ENCODE results near the gene QSOX2.

Gene QSOX2

GRCh38 chr9:136233411-136233810 is 12.2 kb downstream of the QSOX2 start:
- no peak for TF ChIP-seq CTCF (IDR thresholded peaks at IDR 0.05; ENCODE audit: borderline replicate concordance, insufficient read depth, low read depth, low read length)
- no peak overlapping the region for H3K4me3 ChIP-seq (ENCODE audit: low read depth, low read length)

DNA sequence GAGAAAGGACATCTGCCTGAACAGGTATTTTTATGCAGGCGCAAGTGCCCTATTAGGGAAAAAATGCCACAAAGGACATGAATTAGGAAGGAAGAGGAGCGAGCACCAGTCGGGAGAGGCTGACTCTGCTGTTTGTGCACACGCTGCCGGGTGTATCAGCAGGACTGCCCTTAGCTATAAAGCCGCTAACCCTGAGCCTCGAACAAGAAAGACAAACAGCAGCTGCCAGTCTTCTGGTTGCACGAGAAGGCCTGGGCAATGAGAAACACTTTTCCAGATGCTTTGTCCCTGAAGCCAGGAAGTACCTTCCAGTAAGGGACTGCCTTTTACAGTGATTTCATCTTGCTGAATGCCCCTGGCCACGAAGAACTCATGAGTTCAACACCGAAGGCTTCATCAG is 12.6 kb downstream of the QSOX2 start:
- TF ChIP-seq CTCF (IDR thresholded peaks at IDR 0.05; ENCODE audit: borderline replicate concordance, insufficient read depth, low read depth, low read length) = no peak
- H3K4me3 ChIP-seq (ENCODE audit: low read depth, low read length) = no peak overlapping the region

- no peak for TF ChIP-seq CTCF (IDR thresholded peaks at IDR 0.05; ENCODE audit: borderline replicate concordance, insufficient read depth, low read depth, low read length)
- no peak overlapping the region for H3K4me3 ChIP-seq (ENCODE audit: low read depth, low read length)
These were observed 13.9 kb downstream of the QSOX2 start for GRCh38 chr9:136231478-136232297.

- no peak overlapping the region for H3K4me3 ChIP-seq (ENCODE audit: low read depth, low read length)
- no peak for TF ChIP-seq CTCF (IDR thresholded peaks at IDR 0.05; ENCODE audit: borderline replicate concordance, insufficient read depth, low read depth, low read length)
These were observed 14.8 kb downstream of the QSOX2 start for GRCh38 chr9:136230773-136231172.

- no peak for TF ChIP-seq CTCF (IDR thresholded peaks at IDR 0.05; ENCODE audit: borderline replicate concordance, insufficient read depth, low read depth, low read length)
- no peak overlapping the region for H3K4me3 ChIP-seq (ENCODE audit: low read depth, low read length)
These were observed 15.2 kb downstream of the QSOX2 start for GRCh38 chr9:136230365-136230764.

DNA sequence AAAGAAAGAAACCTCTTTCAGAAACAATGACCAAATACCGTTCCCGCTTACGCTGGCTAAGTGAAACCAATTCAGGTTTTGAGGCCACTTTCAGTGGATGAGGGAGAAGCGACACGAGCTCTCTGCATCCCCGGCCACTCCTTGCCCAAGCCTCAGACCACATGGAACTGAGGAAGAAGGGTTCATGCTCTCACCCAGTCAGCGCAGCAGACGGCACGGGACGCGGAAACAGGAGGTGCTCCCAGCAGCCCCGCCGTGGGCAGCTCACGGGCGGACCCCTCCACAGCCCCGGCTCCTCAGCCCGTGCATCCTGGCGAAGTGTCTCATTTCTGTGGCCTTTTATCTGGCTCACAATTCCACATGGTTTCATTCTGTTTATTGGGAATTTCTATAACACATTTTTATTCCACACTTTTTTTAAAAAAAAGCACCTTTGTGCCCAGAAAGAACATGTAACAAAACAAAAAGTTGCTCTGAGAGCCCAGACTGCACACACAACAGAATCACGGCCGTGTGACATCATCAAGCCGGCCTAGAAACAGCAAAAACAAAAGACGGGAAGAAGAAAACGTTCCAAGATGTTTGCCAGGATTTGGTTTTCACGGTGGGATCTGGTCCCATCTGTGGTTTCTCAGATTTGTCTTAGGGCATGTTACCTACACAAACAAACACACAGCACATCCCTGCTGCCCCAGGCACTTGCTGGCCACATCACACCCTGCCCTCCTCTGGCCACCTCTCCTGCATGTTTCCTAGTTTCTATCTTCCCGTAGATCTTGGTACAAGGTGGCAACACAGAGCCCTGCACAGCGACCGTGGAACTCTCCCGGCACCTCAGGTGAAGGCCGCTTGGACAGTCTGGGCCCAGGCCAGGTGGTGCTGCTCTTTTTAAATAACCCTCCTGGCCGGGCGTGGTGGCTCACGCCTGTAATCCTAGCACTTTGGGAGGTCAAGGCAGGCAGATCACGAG is 16.2 kb downstream of the QSOX2 start:
- no peak overlapping the region for H3K4me3 ChIP-seq (ENCODE audit: low read depth, low read length)
- no peak for TF ChIP-seq CTCF (IDR thresholded peaks at IDR 0.05; ENCODE audit: borderline replicate concordance, insufficient read depth, low read depth, low read length)

Measured in GM12875 (cell line).